NCI-H1105 (cell line): ENCODE data around the gene BTBD10.
A peak's percentile ranks its signal among the peaks of the same experiment; 100 is the strongest.
"Not testable (repeated sequence)": the region's sequence is repeated elsewhere in the genome, so short reads cannot be mapped to it uniquely, and the experiment has no call there.

ENCODE experiments used
- DNase-seq: peaks from one replicate; lab custom pipeline; 2025; lab: John Stamatoyannopoulos, UW

BTBD10 gene

GRCh38 chr11:13440100-13440855 is 22.7 kb downstream of the BTBD10 start:
- no peak for DNase-seq

GRCh38 chr11:13438291-13438690 is 24.7 kb downstream of the BTBD10 start:
- DNase-seq: no peak

DNA sequence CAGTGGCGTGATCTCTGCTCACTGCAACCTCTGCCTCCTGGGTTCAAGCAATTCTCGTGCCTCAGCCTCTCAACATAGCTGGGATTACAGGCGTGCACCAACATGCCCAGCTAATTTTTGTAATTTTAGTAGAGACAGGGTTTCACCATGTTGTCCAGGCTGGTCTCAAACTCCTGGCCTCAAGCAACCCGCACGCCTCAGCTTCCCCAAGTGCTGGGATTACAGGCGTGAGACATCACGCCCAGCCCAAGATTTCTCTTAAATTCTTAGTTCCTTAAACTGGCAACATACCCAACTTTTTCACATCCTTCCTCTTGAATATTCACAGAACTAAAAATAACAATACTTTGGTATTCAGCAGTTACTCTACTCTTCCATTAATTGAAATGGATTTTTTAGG is 26.2 kb downstream of the BTBD10 start:
- DNase-seq: not testable (repeated sequence)

- DNase-seq: no peak
These were observed 28.5 kb downstream of the BTBD10 start for GRCh38 chr11:13434247-13435205.

GRCh38 chr11:13433437-13433836 is 29.6 kb downstream of the BTBD10 start:
- DNase-seq: no peak

- DNase-seq: no peak
These were observed 33.2 kb downstream of the BTBD10 start for GRCh38 chr11:13429836-13430235.

GRCh38 chr11:13429288-13429687 is 33.7 kb downstream of the BTBD10 start:
- DNase-seq: no peak

GRCh38 chr11:13427440-13427839 is 35.6 kb downstream of the BTBD10 start:
- DNase-seq: no peak

- DNase-seq: no peak
These were observed 39.6 kb downstream of the BTBD10 start for GRCh38 chr11:13423372-13423771.

DNA sequence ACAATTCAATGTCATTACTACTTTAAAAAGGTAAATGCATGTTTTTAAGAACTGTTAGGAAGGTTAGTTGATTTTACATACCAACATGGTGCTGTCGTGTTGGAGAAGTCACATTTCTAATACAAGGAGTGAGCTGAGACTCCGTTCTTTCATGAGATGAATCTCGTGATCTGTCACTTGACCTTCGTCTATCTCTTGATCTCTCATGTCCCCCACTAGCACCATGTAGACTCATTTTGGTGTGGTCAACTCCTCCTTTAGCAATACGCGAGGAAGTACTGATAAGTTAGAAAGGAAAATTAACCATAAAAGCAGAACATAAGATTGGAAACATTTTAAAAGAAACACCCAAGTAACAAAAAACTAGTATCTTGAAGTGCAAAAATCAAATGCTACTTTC is 41.5 kb downstream of the BTBD10 start:
- DNase-seq: no peak

GRCh38 chr11:13415201-13415600 is 47.8 kb downstream of the BTBD10 start:
- no peak for DNase-seq

DNA sequence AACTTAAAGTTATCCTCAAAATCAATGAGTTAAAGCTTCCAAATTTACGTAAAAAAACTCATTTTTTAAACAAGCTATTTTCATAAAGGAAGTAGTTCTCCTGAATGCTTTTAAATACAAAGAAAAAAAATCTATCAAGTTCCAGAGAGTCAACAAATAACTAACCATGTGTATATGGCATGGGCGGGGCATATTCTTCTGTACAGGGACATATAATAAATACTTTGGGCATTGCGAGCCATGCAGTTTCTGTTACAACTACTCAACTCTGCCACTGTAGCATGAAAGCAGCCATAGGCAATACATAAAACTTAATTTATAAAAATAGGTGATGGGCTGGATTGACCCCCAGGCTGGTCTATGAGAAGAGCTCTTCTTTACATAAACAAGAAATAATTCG is 57.8 kb downstream of the BTBD10 start:
- no peak for DNase-seq

DNA sequence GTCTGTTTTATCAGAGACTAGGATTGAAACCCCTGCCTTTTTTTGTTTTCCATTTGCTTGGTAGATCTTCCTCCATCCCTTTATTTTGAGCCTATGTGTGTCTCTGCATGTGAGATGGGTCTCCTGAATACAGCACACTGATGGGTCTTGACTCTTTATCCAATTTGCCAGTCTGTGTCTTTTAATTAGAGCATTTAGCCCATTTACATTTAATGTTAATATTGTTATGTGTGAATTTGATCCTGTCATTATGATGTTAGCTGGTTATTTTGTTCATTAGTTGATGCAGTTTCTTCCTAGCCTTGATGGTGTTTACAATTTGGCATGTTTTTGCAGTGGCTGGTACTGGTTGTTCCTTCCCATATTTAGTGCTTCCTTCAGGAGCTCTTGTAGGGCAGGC is 64.7 kb downstream of the BTBD10 start:
- DNase-seq: not testable (repeated sequence)

- no peak for DNase-seq
These were observed 71.8 kb downstream of the BTBD10 start for GRCh38 chr11:13391217-13391616.

DNA sequence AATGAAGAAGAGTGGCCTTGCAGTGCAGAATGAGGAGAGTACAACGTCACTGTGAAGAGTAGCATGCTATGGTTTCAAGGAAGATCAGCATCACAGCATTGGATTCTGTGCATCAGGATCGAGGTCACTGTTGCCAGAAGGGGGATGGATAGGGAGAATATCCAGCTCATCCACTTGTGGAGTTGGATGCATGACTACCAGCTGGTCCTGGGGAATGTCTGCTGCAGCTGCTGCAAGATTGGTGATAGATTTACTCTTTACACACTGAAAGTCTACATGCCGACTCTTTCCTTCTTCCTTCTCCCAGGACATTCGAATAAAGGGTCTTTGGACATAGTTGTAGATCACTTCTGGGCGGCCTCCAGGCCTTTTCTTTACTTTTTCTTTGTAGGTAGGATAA is 74.3 kb downstream of the BTBD10 start:
- DNase-seq: no peak

DNA sequence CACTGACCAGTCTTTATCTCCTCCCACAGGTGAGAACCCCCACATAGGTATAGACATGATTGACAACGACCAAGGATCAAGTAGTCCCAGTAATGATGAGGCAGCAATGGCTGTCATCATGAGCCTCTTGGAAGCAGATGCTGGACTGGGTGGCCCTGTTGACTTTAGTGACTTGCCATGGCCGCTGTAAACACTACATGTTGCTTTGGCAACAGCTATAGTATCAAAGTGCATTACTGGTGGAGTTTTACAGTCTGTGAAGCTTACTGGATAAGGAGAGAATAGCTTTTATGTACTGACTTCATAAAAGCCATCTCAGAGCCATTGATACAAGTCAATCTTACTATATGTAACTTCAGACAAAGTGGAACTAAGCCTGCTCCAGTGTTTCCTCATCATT is 76.5 kb downstream of the BTBD10 start:
- no peak for DNase-seq

GRCh38 chr11:13384908-13385640 is 77.9 kb downstream of the BTBD10 start:
- peak; percentile 35 for DNase-seq

DNA sequence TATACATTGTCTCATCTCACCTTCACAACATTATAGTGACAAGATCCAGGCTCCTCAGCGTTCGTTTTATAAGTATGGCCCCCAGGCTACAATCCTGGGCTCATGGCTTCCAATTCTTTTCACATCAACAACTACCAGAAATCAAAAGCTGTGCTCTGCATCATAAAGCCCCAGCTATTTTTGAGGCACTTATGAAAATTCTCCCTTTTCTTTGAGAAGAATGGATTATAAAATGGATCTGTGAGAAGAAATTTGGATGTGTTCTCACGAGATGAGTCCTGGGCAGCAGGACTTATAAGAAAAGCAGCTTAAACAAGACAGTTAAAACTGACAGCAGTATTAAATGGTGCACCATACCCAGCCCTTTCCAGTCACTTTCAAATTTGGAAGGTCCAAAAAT is 80.3 kb downstream of the BTBD10 start:
- DNase-seq: no peak

- DNase-seq: no peak
These were observed 82.3 kb downstream of the BTBD10 start for GRCh38 chr11:13380731-13381130.

DNA sequence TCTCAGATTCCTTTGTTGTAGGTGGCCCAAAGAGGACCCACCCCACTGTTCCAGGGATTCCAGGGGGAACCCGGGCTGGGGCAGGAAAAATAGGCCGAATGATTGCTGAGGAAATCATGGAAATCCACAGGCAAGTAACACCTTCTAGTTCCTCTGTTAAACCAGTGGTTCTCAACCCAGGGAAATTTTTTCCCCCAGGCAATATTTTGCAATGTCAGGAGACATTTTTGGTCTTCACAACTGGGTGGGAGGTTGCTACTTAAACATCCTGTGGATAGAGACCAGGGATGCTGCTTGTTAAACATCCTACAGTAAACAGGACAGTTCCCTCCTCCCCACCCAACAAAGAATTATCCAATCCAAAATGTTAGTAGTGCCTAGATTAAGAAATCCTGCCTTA is 84.7 kb downstream of the BTBD10 start:
- DNase-seq: no peak

- no peak for DNase-seq
These were observed 86.2 kb downstream of the BTBD10 start for GRCh38 chr11:13376838-13377237.

DNA sequence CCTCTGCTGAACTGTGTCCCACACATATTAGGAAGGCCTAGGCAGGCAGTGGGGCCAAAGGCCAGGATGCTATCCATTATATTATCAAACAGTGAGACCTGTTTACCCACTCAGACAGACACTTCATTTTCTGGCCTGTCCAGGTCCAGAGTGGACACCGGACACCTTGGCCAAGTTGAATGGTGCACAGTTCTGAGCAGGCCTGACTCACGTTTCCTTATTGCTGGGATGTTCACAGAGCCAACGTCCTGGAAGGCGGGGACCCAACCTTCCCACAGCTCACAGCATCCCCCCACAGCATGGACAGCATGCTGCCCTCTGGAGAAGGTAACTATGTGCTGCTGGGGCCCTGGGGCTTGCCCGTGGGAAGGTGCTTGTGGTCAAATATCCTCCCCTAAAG is 86.6 kb downstream of the BTBD10 start:
- DNase-seq: no peak
